Measurements from ENCODE around the gene SENP3.

DNA sequence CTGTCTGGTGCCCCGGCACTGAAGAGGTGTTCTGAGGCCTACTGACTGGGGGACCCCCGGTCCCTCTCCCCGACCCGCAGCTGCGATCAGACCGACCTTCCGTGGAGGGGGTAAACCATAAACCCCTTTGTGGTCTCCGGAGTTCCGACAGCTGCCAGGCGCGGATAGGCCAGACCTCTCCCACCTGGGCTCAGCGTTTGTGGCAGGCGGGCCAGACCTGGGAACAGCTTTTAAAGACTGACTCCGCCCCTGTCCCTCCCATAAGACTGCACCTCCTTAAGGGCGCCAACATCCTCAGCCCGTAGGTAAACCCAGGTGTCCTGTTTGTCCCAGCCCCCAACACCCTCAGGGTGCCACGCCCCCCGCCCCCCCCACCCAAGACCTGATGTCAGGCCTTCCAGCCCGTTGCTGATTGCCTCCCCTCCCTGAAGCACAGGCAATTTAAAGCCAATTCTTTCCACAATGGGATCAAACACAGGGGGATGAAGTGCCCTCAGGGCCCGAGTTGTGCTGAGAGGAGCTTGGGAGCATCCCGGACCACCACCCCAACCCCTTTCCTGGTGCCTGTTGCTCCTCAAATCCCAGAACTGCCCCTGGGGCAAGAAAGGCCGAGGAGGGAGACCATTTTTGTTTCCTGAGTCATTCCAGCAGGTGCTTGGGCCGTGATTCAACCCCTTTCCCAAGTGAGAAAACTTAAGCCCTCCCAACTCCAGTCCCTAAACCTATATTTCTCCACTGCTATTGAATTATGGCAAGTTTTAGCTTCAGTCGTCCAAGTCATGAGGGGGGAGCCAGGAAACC, 28.4 kb downstream of the SENP3 start, which contains the start of gene SOX15:
- TF ChIP-seq MEIS2 (CRISPR knock-in tag; IDR thresholded peaks at IDR 0.05) (no peak), ZNF34 (CRISPR knock-in tag; IDR thresholded peaks at IDR 0.05; ENCODE audit: borderline replicate concordance) (no peak), TAF1 (CRISPR knock-in tag; IDR thresholded peaks at IDR 0.05) (no peak), POLR2A (IDR thresholded peaks at IDR 0.05; ENCODE audit: insufficient read depth in 1 of 2, low read depth in 2 of 2, low read length in 2 of 2) (no peak), NR3C1 (CRISPR knock-in tag; IDR thresholded peaks at IDR 0.05) (no peak)
